Tibial nerve (tissue), 4 donors: ENCODE results near the gene LIPC.

Experiments
- EP300 ChIP-seq, 2 donors: sonication (generic); formaldehyde crosslinking; IDR thresholded peaks; one replicate each; pipeline ENCODE4 v1.6.1; 2017; ENCODE audit warnings: antibody characterized with exemption in 2 of 2, mild to moderate bottlenecking in 1 of 2
- POLR2A ChIP-seq, 2 donors: fragments of 450-650 bp; IDR thresholded peaks; one replicate each; pipeline ENCODE4 v1.6.1; 2017; ENCODE audit warnings: antibody characterized with exemption in 2 of 2, mild to moderate bottlenecking in 2 of 2, moderate library complexity in 2 of 2
- TF ChIP-seq, protein P1 (sequence below), 5 experiments: fragments of 200-600 bp in 3 of 5; fragments of 450-650 bp in 2 of 5; sonication (generic) in 3 of 5; IDR thresholded peaks; one replicate each; pipeline ENCODE4 v1.5.1; 2016 to 2019; ENCODE audit warnings: antibody characterized with exemption in 5 of 5, mild to moderate bottlenecking in 3 of 5, moderate library complexity in 2 of 5

DNA sequence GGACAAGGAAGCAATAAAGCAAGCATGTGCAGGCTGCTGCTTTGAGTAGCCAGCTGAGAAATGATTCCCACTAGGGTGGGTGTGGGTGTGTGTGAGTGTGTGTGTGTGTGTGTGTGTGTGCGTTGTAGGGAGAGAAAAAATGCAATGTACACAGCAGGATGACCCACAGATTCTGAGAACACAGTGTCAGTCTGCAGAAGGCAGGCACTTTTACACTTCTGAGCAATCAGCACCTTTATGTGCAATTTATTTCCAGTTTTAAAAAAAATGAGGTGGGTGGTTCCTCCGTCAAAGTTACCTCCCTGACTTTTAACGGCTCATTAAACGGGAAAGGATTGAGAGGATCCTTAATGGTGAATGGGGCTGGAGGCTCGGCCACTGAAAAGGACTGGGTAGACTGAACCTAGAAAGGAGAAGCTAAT is 38.5 kb upstream of the LIPC start:
- TF ChIP-seq, protein P1, sequence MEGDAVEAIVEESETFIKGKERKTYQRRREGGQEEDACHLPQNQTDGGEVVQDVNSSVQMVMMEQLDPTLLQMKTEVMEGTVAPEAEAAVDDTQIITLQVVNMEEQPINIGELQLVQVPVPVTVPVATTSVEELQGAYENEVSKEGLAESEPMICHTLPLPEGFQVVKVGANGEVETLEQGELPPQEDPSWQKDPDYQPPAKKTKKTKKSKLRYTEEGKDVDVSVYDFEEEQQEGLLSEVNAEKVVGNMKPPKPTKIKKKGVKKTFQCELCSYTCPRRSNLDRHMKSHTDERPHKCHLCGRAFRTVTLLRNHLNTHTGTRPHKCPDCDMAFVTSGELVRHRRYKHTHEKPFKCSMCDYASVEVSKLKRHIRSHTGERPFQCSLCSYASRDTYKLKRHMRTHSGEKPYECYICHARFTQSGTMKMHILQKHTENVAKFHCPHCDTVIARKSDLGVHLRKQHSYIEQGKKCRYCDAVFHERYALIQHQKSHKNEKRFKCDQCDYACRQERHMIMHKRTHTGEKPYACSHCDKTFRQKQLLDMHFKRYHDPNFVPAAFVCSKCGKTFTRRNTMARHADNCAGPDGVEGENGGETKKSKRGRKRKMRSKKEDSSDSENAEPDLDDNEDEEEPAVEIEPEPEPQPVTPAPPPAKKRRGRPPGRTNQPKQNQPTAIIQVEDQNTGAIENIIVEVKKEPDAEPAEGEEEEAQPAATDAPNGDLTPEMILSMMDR (IDR thresholded peaks at IDR 0.05): no peak
- TF ChIP-seq POLR2A (IDR thresholded peaks at IDR 0.05) (no peak), EP300 (IDR thresholded peaks at IDR 0.05) (no peak)
